HG03025 (cell line): ENCODE results near the gene GNA15.
"Not testable (repeated sequence)": the region's sequence is repeated elsewhere in the genome, so short reads cannot be mapped to it uniquely, and the experiment has no call there.

Experiments
- ATAC-seq: cut with Tn5 transposase; IDR thresholded peaks from one replicate; pipeline ENCODE4 v1.9.1; 2021; ENCODE audit warnings: mild to moderate bottlenecking, moderate library complexity; ENCODE audit not compliant: unreplicated experiment, low FRiP score

Gene GNA15, protein sequence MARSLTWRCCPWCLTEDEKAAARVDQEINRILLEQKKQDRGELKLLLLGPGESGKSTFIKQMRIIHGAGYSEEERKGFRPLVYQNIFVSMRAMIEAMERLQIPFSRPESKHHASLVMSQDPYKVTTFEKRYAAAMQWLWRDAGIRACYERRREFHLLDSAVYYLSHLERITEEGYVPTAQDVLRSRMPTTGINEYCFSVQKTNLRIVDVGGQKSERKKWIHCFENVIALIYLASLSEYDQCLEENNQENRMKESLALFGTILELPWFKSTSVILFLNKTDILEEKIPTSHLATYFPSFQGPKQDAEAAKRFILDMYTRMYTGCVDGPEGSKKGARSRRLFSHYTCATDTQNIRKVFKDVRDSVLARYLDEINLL

DNA sequence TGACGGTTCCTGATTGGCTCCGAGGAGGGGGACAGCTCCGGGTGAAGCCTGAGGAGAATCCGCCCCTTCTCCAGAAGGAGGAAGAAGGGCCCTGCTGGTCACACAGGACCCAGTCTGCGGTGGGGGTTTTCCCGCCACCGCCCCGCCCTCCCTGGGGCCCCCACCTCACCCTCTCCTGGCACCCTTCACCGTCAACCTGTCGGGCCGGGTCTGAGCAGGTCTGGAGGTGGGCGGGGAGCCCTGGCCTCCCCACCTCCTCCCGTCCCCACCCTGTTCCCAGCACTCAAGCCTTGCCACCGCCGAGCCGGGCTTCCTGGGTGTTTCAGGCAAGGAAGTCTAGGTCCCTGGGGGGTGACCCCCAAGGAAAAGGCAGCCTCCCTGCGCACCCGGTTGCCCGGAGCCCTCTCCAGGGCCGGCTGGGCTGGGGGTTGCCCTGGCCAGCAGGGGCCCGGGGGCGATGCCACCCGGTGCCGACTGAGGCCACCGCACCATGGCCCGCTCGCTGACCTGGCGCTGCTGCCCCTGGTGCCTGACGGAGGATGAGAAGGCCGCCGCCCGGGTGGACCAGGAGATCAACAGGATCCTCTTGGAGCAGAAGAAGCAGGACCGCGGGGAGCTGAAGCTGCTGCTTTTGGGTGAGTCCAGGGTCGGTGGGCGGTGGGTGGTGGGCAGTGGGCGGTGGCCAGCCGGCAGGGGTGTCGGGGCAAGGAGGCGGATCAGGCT is at the start of gene GNA15:
Gene GNA15, plus strand, starts transcription at position 73 of the 723 bp plus-strand sequence. Its CDS starts 418 bp downstream, at position 491.
- no peak for ATAC-seq

DNA sequence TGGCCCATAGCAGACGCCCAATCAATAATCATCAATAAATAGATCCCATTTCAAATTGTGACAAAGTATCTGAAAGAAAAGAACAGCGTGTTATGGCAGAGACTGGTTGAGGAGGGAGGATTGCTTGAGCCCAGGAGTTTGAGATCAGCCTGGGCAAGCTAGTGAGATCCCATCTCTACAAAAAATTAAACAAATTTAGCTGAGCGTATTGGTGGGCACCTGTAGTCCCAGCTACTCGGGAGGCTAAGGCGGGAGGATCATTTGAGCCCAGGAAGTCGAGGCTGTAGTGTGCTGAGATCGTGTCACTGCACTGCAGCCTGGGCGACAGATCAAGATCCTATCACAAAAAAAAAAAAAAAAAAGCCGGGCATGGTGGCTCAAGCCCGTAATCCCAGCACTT is 48.1 kb upstream of the GNA15 start:
- no peak for ATAC-seq

DNA sequence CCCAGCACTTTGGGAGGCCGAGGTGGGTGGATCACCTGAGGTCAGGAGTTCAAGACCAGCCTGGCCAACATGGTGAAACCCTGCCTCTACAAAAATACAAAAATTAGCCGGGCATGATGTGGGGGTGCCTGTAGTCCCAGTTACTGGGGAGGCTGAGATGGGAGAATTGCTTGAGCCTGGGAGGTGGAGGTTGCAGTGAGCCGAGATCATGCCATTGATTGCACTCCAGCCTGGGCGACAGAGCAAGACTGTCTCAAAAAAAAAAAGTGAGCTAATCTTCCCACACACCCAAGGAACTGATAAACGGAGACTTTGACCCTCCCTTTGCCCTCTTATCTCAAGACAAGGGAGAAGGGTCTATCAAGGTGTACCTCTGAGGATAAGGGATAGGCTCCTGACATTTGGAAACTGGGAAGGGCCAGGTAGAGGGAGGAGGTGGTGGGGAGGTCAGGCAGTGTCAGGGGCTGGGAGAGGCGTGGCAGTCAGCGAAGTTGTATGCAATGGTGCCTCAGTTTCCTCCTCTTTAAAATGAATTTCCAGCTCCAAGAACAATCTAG is 46.5 kb upstream of the GNA15 start:
- ATAC-seq: not testable (repeated sequence)

DNA sequence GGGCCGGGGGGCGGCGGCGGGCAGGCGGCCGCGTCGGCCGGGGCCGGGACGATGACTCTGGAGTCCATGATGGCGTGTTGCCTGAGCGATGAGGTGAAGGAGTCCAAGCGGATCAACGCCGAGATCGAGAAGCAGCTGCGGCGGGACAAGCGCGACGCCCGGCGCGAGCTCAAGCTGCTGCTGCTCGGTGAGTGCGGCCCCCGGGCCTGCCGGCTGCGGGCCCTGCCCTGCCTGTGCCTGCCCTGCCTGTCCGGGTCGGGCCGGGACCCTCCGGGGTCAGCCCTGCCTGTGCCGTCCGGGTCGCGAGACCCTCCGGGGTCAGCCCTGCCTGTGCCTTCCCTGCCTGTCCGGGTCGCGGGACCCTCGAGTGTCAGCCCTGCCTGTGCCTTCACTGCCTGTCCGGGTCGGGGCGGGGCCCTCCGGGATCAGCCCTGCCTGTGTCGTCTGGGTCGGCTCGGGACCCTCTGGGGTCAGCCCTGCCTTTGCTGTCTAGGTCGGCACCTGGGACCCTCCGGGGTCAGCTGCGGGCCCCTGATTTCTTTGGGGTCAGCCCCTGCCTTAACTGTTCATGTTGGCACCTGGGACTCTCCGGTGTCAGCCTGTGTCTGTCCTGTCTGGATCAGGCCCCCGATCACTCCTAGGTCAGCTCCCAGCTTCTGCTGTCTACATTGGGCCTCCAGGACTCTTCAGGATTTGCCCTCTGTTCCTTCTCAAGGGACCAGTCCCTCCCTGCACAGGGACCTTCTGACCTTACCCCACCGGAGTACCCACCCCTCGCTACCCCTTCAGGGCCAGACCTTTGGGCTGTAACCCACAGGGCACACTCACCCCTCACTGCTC is 41.0 kb upstream of the GNA15 start:
- ATAC-seq: no peak

DNA sequence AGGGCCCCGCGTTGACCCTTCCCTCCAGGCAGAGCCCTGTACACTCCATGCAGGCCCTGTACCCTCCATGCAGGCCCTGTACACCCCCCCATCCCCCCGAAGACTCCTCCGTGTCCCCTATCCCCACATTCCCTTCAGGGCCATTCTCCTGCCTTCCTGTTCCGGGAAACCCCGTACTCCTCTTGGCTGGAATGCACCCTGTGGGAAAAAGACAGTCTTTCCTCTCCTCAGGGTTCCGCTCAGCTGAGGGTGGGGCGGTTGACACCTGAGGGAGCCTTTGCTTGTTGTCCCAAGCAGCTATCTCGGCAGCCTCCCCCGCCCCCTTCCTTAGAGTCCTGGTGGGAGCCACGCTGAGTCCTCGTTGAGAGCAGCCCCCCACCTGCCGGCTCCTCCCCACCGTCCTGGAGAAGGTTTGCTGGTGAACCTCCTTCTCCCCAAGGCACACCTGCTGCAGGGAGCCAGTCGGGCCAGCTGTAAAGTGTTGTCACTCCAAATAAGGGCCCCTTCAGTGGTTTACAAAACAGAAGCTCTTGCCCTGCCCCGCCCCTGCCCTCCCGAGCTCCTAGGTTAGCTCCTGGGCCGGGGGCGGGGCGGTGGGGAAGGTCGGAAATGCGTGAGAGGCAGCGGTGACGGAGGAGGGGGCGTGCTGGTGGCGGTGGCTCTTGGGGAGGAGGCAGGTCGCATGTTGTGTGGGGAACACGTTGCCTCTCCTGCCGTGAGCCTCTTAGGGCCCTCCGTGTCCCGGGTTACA is 40.2 kb upstream of the GNA15 start:
- no peak for ATAC-seq

DNA sequence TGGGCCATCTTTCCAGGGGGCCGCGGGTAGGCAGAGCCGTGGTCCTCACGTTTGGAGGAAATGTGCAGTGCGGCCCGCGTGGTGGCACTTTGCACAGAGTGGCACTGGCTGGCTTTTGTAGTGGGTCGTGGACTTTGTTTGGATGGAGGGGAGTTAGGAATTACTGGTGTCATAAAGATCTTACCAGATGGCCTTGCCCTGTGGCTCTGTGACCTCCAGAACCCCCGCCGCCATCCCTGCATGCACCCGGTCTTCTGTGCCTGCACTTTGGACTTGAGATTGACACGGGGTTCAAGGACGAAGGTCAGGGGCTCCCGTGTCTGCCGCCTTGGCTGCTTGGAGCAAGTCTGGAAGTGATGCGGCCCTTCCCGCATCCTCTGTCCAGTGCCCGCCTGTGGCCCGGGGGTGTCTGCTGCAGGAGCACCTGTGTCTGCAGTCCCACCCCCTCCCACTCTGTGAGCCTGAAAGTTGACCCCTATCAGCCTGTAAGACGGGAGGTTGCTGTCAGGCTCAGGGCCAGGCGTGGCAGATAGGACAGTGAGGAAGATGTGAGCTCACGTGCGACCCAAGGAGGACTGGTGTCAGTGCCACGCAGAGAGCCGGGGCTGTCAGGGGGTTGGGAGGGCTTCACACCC is 39.4 kb upstream of the GNA15 start:
- ATAC-seq: no peak

DNA sequence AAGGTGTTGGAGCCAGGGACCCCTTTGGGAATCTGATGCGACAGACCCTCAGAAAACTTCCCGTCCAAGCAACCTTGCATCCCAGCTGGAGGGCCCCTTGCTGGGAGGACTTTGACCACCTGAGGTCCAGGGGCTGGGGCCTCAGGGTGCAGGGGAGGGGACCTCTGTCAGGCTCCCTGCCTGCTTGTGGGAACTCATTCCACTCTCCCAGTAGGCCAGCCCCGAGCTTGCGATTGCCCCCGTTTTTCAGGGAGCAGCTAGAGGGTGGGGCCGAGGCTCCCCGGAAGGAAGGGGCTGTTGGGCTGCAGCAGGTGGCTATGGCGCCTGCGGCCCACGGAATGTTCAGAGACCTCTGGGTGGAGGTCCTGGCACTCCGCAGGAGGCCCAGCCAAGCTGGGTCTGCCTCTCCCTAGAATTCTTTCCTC is 38.9 kb upstream of the GNA15 start:
- no peak for ATAC-seq

DNA sequence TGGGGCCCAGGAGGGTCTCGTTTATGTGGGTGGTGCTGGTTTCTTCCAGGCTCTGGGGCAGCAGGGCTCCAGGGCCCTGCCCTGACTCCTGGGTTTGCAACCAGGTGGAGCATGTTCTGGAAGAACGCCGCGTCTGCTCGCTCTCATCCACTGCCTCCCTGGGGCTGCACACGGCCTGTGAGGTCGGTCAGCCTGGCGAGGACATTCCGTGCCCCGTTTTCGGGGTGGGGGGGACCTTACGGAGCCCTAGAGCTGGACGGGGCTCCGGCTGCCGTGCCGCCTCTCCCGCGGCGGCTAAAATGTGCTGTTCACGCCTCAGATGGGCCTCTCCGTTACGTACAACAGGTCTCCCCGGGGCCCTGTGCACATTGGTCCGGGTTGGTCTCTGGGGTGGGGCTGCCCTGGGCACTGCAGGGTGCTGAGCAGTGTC is 38.4 kb upstream of the GNA15 start:
- no peak for ATAC-seq

DNA sequence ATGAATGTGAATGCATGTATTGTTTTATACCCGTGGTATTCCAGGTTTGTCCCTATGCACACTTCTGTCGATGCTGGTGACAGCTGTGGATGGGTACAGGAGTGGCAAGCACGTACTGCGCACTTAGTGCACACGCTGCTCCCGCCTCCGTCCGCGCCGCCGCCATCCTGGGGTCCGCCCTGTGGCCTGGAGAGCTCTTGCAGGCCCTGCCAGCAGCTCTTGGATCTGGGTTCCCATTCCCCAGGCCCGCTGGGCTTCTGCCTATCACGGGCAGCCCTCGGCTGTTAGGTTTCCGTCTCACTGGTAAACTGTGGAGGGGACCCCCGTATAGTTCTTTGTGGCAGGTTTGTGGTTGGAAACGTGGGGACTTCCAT is 37.7 kb upstream of the GNA15 start:
- no peak for ATAC-seq

DNA sequence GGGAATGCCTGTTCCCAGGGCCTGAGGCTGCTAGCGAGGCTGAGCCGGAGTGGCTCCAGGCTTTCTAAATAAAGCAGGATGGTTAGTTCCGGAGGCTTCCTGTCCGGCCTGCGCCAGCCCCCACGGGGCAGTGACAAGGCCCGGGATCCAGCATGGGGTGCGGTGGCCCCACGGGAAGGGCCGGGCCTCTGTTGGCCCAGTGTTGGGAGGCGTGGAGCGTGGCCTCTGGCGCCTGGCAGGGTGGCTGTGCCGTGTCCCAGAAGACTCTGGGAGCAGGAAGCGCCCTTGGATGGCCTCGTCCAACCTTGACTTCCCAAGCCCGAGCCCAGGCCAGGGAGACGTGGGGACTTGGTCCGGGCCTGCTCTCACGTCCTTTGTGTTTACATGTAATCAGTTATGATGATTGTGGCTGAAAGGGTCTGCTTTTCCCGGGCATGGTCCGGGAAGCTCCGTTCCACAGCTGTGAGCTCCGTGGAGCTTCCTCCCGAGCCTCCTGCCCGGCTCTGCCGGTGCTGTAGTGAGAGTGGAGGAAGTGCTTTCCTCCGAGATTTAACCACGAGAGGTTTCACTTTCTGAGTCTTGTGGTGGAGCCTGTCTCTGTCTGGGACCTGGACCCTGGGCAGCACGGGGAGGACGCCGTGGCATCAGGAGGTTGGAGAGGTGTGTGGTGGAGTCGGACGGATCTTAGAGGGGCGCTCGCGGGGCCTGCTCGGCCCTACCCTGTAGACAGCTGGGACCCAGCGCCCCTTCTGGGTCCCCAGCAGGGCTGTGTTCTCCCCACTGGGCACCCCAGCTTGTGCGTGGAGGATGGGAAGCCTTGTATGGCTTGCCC is 37.1 kb upstream of the GNA15 start:
- ATAC-seq: no peak

DNA sequence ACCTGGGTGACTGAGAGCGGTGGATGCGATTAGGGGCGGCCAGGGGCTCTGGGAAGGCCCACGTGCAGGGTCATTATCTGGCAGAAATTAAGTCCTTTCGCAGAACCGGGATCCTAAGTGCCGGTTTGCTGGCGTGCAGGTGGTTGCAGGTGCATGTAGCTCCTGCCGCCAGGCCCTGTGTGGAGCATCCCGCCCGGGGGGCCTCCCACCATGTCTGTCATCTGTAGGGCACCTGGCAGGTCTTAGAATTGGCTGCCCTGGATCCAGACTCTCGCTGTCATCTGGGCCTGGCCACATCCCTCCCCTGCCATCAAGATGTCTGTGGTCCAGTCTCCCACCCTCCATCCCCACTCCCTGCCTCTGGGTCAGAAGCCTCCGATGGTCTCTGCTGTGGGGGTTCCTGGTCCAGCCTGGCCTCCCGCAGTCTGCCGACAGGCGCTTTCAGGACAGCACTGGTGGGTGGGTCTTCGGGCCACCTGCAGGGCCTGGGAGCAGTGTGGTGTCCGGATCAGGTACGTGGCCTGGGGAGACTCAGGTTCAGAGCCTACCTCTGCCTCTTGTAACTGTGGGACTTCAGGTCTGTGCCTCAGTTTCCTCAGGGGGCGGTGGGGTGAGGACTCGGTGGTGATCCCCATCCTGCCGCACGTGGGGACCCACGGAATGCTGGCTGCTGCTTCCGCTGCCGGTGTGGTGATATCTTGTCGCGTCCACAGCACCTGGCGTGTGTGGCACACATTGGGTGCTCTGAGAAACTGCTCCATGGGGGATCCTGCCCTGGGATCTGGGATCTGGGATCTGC is 36.3 kb upstream of the GNA15 start:
- no peak for ATAC-seq

DNA sequence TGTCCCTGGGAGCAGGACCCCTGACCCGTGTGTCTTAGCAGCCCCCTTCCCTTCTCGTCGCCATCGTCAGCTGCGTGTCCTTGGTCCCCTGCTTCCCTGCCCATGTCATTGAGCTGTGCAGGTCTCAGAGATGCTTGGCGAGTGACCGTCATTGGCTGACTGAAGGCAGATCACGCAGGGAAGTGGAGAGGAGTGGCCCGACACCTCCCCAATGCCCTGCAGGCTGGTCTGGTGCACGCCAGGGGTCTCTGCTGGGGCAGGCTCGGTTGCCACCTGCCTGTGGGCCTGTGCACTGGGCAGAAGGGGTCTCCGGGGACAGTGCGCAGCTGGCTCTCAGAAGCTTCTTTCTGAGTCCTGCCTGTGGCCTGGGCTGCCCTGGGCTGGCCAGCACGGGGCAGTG is 35.5 kb upstream of the GNA15 start:
- ATAC-seq: no peak

DNA sequence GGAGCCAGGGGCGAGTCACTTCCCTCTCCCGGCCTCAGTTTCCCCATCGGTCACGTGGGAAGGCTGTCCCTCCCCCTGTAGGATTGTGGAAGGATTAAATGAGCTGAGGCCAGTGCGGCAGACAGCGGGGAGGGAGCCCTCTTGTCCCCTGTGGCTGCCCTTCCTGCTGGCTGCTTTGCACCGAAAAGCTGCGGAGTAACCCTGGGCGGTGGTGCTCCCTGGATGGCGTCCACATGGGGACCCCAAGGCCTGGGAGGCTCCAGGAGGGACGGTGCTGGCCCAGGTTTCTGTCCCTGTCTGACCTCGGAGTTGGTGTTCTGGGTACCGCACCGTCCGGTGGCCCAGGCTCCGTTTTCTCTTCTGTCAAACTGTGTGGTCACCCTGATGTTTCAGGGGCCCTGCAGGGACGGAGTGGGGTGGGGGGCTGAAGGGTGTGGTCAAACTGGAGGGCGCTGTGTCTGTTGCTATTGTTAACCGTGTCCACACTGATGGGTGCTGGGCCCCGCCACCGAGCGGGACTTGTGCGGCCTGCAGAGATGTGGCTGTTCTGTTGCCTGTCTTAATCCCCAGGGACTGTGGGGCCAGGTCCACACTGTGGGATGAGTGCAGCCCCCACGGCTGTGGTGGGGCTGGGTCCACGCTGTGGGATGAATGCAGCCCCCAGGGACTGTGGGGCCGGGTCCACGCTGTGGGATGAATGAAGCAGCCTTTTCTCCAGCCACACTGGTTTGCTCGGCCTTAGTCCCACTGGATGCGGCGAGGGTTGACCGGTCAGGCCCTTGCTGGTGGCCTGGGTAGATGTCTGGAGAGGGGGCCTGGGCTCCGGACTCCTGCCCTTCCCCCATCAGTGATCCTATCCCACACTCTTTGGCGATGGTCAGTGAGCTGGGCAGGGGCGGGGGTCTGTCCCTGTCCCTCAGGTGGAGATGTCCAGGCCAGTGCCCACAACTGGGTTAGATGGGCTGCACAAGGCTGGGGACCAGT is 34.8 kb upstream of the GNA15 start:
- no peak for ATAC-seq

DNA sequence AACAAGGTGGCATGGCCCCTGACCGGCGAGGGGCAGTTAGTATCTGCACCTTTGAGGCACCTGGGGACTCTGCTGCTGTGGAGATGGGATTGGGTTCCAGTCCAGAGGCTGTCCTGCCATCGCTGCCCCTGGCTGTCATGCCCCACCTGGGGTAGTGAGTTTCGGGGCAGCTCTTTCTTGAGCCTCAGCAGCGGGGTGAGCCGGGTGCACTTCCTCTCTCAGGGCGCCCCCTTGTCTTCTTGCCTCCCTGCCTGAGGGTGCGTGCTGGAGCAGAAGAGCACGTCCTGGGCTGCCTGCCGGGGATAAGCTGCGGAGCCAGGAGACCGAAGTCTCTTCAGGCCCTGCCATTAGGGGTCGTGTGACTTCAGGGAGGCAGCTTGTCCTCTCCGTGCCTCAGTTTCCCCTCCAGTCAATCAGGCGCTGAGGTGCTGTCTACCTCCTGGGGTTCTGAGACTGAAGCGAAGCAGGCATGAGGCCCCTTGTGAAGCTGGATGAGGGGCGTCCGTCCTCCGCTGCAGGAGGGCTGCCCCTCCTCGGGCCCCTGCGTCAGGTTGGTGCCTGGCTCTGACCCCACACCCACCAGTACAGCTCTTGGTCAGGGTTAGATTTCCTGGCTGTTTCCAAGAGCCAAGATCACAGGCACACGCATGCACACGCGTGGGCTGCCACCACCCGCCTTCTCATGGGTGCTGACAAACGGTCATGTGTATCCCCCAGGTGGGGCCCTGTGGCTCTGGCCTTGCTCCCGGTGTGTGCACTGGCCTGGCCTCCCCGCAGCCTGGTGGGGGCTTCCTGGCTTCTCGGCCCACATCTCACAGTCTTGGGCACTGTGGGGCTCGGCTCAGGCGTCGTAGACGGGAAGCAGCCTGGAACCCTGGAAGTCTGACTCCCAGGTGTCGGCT is 33.3 kb upstream of the GNA15 start:
- no peak for ATAC-seq

DNA sequence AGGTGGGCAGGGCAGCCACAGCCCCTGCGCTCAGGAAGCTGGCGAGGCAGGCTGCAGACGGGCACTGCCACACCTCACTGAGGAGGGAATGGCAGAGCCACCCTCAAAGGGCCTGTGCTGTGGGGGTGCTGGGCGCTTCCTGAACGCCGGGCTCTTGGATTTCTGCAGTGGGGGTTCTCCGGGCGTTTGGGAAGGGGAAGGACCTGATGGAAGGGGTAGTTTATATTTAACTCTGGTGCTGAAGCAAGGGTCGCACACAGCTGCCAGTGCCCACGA is 31.2 kb upstream of the GNA15 start:
- no peak for ATAC-seq
